ENCODE data around the gene ZNF446. TPM values are rescaled to one million over a fixed set of nuclear protein-coding genes. Genes with fewer than 3 reads are reported as not detected.
"Not testable (repeated sequence)": the region's sequence is repeated elsewhere in the genome, so short reads cannot be mapped to it uniquely, and the experiment has no call there.

The ZNF446 gene
- total and polyA plus RNA-seq, 9 of the 15 experiments (the other 6 are each of a cell fraction or from before 2014, with no cell fraction given), result 0.07 to 4.8 (median 1.2) TPM

GRCh38 chr19:58507602-58508223, 31.6 kb downstream of the ZNF446 start:
- H3K9me3 ChIP-seq (replicated peaks; ENCODE audit: control insufficient read depth, insufficient read depth, low read depth, low read length); H3K9ac ChIP-seq (ENCODE audit: insufficient read depth in 1 of 2, low read depth in 2 of 2, low read length in 2 of 2); H3K79me2 ChIP-seq (ENCODE audit: control insufficient read depth, insufficient read depth, low read length); in situ Hi-C loops (cut with MboI); CTCF ChIA-PET (ENCODE audit: low intra/inter-chr PET ratio); H4K20me1 ChIP-seq (replicated peaks; ENCODE audit: control insufficient read depth, insufficient read depth, low read length); H3K27me3 ChIP-seq (ENCODE audit: control insufficient read depth in 2 of 2, insufficient read depth in 2 of 2, low read length in 2 of 2); H3K27ac ChIP-seq (ENCODE audit: extremely low read depth, low read depth, low read length); H3K4me2 ChIP-seq (ENCODE audit: insufficient read depth, low read length); H3K9me1 ChIP-seq (ENCODE audit: control insufficient read depth, insufficient read depth, low read length); intact Hi-C loops (cut with micrococcal nuclease); H3K36me3 ChIP-seq (ENCODE audit: control insufficient read depth, insufficient read depth, low read length); BruUV-seq (replicated peaks); POLR2A ChIA-PET; H2AFZ ChIP-seq (ENCODE audit: low read depth, low read length); DNase-seq (ENCODE audit: extremely low read depth in 1 of 4, low spot score in 3 of 4); FAIRE-seq; ATAC-seq; H3K4me3 ChIP-seq: not testable (repeated sequence)
- peaks cover 9 to 27% of the 10 kb centered on the region in 2 experiments; a peak in 4 of 5 replicates for H3K4me1 ChIP-seq (replicated peaks in 1 of 2; ENCODE audit: control insufficient read depth in 2 of 2, insufficient read depth in 2 of 2, low read length in 2 of 2)
- peak; percentile 93 for TF ChIP-seq ZNF445 (CRISPR knock-in tag; IDR thresholded peaks at IDR 0.05; ENCODE audit: low read depth)
- TF ChIP-seq, protein P1, sequence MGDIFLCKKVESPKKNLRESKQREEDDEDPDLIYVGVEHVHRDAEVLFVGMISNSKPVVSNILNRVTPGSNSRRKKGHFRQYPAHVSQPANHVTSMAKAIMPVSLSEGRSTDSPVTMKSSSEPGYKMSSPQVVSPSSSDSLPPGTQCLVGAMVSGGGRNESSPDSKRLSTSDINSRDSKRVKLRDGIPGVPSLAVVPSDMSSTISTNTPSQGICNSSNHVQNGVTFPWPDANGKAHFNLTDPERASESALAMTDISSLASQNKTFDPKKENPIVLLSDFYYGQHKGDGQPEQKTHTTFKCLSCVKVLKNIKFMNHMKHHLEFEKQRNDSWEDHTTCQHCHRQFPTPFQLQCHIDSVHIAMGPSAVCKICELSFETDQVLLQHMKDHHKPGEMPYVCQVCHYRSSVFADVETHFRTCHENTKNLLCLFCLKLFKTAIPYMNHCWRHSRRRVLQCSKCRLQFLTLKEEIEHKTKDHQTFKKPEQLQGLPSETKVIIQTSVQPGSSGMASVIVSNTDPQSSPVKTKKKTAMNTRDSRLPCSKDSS (IDR thresholded peaks at IDR 0.05; ENCODE audit: low read depth, partially characterized antibody), result peak; percentile 61
- peak; percentile 85 for TF ChIP-seq CBX5 (IDR thresholded peaks at IDR 0.05; ENCODE audit: borderline replicate concordance, low read depth)
- peak; percentile 79 for TF ChIP-seq TRIM28 (IDR thresholded peaks at IDR 0.05)
- WGBS (ENCODE audit: insufficient coverage, low coverage, missing lambda C conversion rate), result 47% methylated on average over 8 of the region's 8 CpGs
